ENCODE data around the gene TAS2R5.
A peak's percentile ranks its signal among the peaks of the same experiment; 100 is the strongest.
"Not testable (repeated sequence)": the region's sequence is repeated elsewhere in the genome, so short reads cannot be mapped to it uniquely, and the experiment has no call there.

TAS2R5 gene, protein sequence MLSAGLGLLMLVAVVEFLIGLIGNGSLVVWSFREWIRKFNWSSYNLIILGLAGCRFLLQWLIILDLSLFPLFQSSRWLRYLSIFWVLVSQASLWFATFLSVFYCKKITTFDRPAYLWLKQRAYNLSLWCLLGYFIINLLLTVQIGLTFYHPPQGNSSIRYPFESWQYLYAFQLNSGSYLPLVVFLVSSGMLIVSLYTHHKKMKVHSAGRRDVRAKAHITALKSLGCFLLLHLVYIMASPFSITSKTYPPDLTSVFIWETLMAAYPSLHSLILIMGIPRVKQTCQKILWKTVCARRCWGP
- 0 to 0.40 reads per million in 2 donors for total RNA-seq

DNA sequence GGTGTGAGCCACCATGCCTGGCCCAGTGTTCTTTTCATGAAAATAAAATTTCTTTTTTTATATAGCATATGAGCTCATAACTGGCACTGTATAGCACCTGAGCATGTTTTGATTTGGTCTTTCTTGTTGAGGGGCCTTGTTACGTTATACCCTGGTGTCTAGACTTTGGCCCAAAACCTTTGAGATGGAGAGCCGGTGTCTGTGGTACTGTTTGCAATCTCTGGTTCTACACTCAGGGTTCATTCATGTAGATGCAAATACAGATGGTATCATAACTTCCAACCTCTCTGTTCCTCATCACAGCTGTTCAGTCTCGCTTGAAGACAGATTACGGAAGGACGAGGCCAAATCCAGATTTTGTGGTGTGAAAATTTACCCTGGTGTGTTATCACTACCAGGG, at the start of gene TAS2R5:
TAS2R5 (plus strand) TSS at position 301 of the 400 bp plus-strand sequence. CDS start 145 bp downstream, outside the sequence.
- DNase-seq = no peak

GRCh38 chr7:141742229-141742628, 47.8 kb upstream of the TAS2R5 start:
- no peak for DNase-seq

DNA sequence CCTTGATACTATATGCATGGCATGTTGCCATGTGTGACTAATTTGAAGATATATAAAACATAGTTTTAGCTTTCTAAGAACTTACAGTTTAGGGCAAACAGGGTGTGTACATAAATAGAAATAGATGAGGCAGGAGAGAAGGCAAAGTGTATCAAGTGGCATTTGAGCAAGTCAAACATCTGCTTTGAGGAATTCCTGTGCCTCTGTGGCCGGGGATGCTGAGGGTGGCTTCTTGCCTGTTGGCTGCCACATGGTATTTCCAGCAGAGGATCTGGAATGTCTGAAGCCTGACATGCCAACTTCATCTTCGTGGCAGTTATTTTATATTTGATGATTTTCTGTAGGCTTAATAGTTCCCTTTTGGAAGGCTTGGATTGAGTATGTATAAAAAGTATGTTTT, 45.9 kb upstream of the TAS2R5 start:
- DNase-seq = no peak

- no peak for DNase-seq
Observed at GRCh38 chr7:141748396-141748795, 41.6 kb upstream of the TAS2R5 start.

- DNase-seq = peak in 1 of 5 experiments; percentile 47
Observed at GRCh38 chr7:141751904-141752303, 38.1 kb upstream of the TAS2R5 start.

DNA sequence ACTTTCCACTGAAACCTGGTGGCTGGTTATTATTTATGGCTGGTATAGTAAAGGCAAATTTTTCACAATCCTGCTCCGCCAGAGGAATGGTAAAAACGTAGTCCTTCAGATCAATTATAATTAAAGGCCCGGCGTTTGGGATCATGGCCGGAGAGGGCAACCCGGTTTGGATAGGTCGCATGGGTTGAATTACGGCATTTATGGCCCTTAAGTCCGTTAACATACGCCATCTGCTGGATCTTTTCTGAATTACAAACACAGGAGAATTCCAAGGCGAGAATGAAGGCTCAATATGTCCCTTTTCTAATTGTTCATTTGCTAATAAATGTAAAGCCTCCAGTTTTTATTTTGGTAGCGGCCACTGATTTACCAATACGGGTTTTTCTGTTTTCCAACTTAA, 37.4 kb upstream of the TAS2R5 start:
- no peak for DNase-seq

DNA sequence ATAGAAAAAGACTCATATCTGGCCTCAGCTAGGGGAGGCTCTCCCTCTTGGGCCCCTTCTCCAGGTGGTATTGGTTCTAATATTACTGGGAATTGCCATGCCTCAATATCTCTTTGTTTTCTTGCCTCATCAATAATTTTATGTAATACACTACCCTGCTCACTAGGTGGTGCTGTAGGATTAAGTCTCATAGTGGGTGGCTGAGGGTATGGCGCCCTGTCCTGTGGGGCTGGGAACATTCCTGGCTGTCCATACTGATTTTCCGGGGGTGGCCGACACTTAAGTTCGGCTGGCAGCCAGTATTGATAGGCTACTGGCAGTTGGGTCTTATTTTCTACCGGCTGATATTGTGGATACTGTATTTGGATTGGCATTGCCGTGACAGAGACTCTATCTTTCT, 35.1 kb upstream of the TAS2R5 start:
- peak in 1 of 5 experiments; percentile 19 for DNase-seq

DNA sequence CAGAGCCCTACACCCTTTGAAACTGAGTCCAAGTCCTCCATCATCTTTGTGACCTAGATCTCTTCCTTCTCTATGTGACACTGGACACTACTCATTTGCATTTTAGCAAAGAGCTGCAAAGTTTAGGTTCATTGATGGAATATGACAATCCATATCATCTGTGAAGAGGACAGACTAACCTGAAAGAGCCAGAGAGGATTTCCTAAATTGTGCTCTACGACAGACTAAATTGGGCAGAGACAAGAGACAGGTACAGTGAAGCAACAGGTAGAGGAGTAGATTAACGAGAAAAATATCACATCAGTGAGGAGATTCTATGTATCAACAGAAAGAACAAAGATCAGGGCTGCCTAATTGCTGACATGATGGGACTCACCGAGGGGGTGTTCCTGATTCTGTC, 26.2 kb upstream of the TAS2R5 start, which contains the start of gene TAS2R3:
TAS2R3 (plus strand) TSS at position 301 of the 400 bp plus-strand sequence; CDS start at position 363, 62 bp downstream.
- no peak for DNase-seq

GRCh38 chr7:141770083-141770583, 19.9 kb upstream of the TAS2R5 start:
- not testable (repeated sequence) for DNase-seq

GRCh38 chr7:141776374-141776773, 13.6 kb upstream of the TAS2R5 start, which contains the start of gene TAS2R4:
TSS of gene TAS2R4 (plus strand) at chr7:141776674. CDS start at chr7:141778489, 1,815 bp downstream.
- DNase-seq = no peak

GRCh38 chr7:141785706-141786552, 4.1 kb upstream of the TAS2R5 start:
- DNase-seq = peak in 2 of 5 experiments; percentile 1 to 60

GRCh38 chr7:141788296-141788695, 1.7 kb upstream of the TAS2R5 start:
- no peak for DNase-seq

- no peak for DNase-seq
Observed at GRCh38 chr7:141792526-141792925, 2.5 kb downstream of the TAS2R5 start.

DNA sequence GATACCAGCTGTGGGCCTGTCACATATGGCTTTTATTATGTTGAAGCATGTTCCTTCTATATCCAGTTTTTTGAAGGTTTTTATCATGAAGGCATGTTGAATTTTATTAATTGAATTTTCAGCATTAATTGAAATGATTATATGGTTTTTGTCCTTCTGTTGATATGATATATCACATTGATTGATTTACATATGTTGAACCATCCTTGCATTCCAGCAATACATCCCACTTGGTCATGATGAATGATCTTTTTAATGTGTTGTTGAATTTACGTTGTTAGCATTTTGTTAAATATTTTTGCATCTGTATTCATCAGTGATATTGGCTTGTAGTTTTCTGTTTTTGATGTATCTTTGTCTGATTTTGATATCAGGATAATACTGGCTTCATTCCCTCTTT, 30.1 kb downstream of the TAS2R5 start:
- no peak for DNase-seq

DNA sequence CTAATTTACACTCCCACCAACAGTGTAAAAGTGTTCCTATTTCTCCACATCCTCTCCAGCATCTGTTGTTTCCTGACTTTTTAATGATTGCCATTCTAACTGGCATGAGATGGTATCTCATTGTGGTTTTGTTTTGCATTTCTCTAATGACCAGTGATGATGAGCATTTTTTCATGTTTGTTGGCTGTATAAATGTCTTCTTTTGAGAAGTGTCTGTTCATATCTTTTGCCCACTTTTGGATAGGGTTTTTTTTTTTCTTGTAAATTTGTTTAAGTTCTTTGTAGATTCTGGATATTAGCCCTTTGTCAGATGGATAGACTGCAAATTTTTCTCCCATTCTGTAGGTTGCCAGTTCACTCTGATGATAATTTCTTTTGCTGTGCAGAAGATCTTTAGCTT, 32.4 kb downstream of the TAS2R5 start:
- not testable (repeated sequence) for DNase-seq

DNA sequence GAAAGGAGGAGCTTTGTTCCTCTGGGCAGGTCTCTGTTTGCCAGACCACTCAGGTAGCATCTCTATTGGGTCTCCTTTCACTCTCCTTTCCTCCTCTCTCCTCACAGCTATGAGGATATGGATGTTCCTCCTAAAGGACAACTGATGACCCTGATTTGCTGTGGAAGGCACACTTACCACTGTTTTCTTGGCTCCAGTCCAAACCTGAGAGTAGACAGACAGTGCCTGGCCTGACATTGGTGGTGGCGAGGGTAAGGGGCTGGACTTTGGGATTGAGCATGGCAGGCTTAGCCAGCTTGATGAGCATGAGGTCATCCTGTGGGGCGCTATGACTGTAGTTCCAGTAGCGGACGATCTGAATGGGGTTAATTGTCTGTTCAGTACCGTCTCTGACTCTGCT, 47.7 kb downstream of the TAS2R5 start:
- no peak for DNase-seq

GRCh38 chr7:141838581-141838980, 48.6 kb downstream of the TAS2R5 start:
- no peak for DNase-seq

GRCh38 chr7:141839256-141839655, 49.2 kb downstream of the TAS2R5 start:
- no peak for DNase-seq

GRCh38 chr7:141840708-141841107, 50.7 kb downstream of the TAS2R5 start:
- DNase-seq = no peak
